Endodermal cell (in vitro differentiated cells): Measurements from ENCODE around the gene DNAAF8. TPM values are rescaled to one million over a fixed set of nuclear protein-coding genes. Genes with fewer than 3 reads are reported as not detected.

Experiments used
- DNase-seq: peaks from one replicate; pipeline ENCODE4 v3.0.0-alpha.2; 2017
- H3K27ac ChIP-seq: 2 replicates; pipeline ENCODE4 v1.5.1; 2013; ENCODE audit warnings: mild to moderate bottlenecking, low read depth, low read length, moderate library complexity
- H3K27me3 ChIP-seq: 2 replicates; pipeline ENCODE4 v1.6.1; 2013; ENCODE audit warnings: mild to moderate bottlenecking, low read length, moderate library complexity; ENCODE audit not compliant: insufficient read depth, control insufficient read depth, poor library complexity, severe bottlenecking
- H3K36me3 ChIP-seq: 2 replicates; pipeline ENCODE4 v1.7.0; 2013; ENCODE audit warnings: mild to moderate bottlenecking, low read length, moderate library complexity; ENCODE audit not compliant: control insufficient read depth, insufficient read depth
- H3K4me1 ChIP-seq: one replicate; pipeline ENCODE4 v1.7.0; 2013; ENCODE audit warnings: low read length; ENCODE audit not compliant: control insufficient read depth, insufficient read depth
- H3K4me3 ChIP-seq: 2 replicates; pipeline ENCODE4 v1.5.1; 2013; ENCODE audit warnings: mild to moderate bottlenecking, low read length, moderate library complexity
- H3K9ac ChIP-seq: 2 replicates; pipeline ENCODE4 v1.6.1; 2013; ENCODE audit warnings: mild to moderate bottlenecking, low read length, moderate library complexity; ENCODE audit not compliant: poor library complexity, severe bottlenecking; ENCODE audit errors: extremely low read depth
- H3K9me3 ChIP-seq: 2 replicates; pipeline ENCODE4 v1.6.1; 2013; ENCODE audit warnings: mild to moderate bottlenecking, low read length, moderate library complexity; ENCODE audit not compliant: control insufficient read depth
- H3K27ac Mint-ChIP-seq: 2 replicates; pipeline ENCODE4 v1.8.0; 2020; ENCODE audit warnings: mixed read lengths
- H3K27me3 Mint-ChIP-seq: 2 replicates; pipeline ENCODE4 v1.8.0; 2021; ENCODE audit warnings: mild to moderate bottlenecking, mixed read lengths; ENCODE audit not compliant: insufficient read depth
- H3K36me3 Mint-ChIP-seq: 2 replicates; pipeline ENCODE4 v1.8.0; 2020; ENCODE audit warnings: low read depth, mixed read lengths
- H3K4me1 Mint-ChIP-seq: 2 replicates; pipeline ENCODE4 v1.8.0; 2020; ENCODE audit warnings: mixed read lengths
- H3K4me3 Mint-ChIP-seq: 2 replicates; pipeline ENCODE4 v1.8.0; 2020; ENCODE audit warnings: mild to moderate bottlenecking, moderate library complexity, mixed read lengths
- H3K9me3 Mint-ChIP-seq: 2 replicates; pipeline ENCODE4 v1.8.0; 2020; ENCODE audit warnings: mild to moderate bottlenecking, mixed read lengths
- CTCF ChIP-seq: fragments of 200-600 bp; sonication (generic); conservative IDR thresholded peaks from 2 replicates; pipeline ENCODE4 v1.5.0; 2021; ENCODE audit warnings: antibody characterized with exemption, mild to moderate bottlenecking
- WGBS, 2 experiments: methylation state at CpG; one replicate each; pipeline versions ENCODE4 v1.1.5 to v1.1.7; 2013; ENCODE audit warnings: missing lambda C conversion rate in 2 of 2, mixed read lengths in 1 of 2; ENCODE audit not compliant: insufficient coverage in 1 of 2, insufficient read length in 1 of 2; 5-methylcytosine and 5-hydroxymethylcytosine counted together
- total RNA-seq, 2 donors: library from RNA; stranded (reverse); fragmentation: NEBNext Ultra II Directional in 1 of 2; extraction: Animal tissue kit (Norgen Biotek cat#: 25700) in 1 of 2; gene quantifications; 2 replicates in 1 of 2; 3 replicates in 1 of 2; pipeline ENCODE4 v1.2.1, GENCODE V29; 2021

The DNAAF8 gene
- total RNA-seq, 2 donors from 2014 or later: 0.35 to 0.64 TPM

GRCh38 chr16:4687946-4688673, 46.2 kb upstream of the DNAAF8 start:
- Histone ChIP-seq H3K9me3 (no peaks in the 10 kb centered on the region), H3K4me1 (no peaks in the 10 kb centered on the region), H3K9ac (no peak overlapping the region), H3K4me3 (no peak overlapping the region), H3K27me3 (no peaks in the 10 kb centered on the region), H3K36me3 (peaks cover 26% of the 10 kb centered on the region), H3K27ac (no peak overlapping the region)
- H3K27me3 Mint-ChIP-seq: no peaks in the 10 kb centered on the region
- WGBS, 2 experiments: 91 to 92% methylated on average over 24 to 39 of the region's 39 CpGs
- H3K9me3 Mint-ChIP-seq: no peaks in the 10 kb centered on the region
- H3K27ac Mint-ChIP-seq: no peak overlapping the region
- no peak for TF ChIP-seq CTCF
- no peak overlapping the region for H3K4me3 Mint-ChIP-seq
- peaks cover 5% of the 10 kb centered on the region for H3K36me3 Mint-ChIP-seq
- no peak for DNase-seq
- H3K4me1 Mint-ChIP-seq: no peaks in the 10 kb centered on the region

GRCh38 chr16:4688674-4689045, 45.7 kb upstream of the DNAAF8 start:
- no peak overlapping the region for H3K27ac ChIP-seq
- no peaks in the 10 kb centered on the region for H3K9me3 Mint-ChIP-seq
- peaks cover 5% of the 10 kb centered on the region for H3K36me3 Mint-ChIP-seq
- H3K27ac Mint-ChIP-seq: no peak overlapping the region
- H3K9ac ChIP-seq: no peak overlapping the region
- no peaks in the 10 kb centered on the region for H3K27me3 ChIP-seq
- H3K27me3 Mint-ChIP-seq: no peaks in the 10 kb centered on the region
- TF ChIP-seq CTCF: no peak
- H3K9me3 ChIP-seq: no peaks in the 10 kb centered on the region
- H3K4me1 Mint-ChIP-seq: no peaks in the 10 kb centered on the region
- no peak overlapping the region for H3K4me3 ChIP-seq
- peaks cover 22% of the 10 kb centered on the region for H3K36me3 ChIP-seq
- 91 to 95% methylated on average over 14 to 22 of the region's 22 CpGs for WGBS, 2 experiments
- H3K4me1 ChIP-seq: no peaks in the 10 kb centered on the region
- no peak overlapping the region for H3K4me3 Mint-ChIP-seq
- no peak for DNase-seq

- peaks cover 5% of the 10 kb centered on the region for H3K36me3 Mint-ChIP-seq
- WGBS, 2 experiments: 93 to 98% methylated on average over 11 to 21 of the region's 21 CpGs
- Histone ChIP-seq H3K27me3 (no peaks in the 10 kb centered on the region), H3K9me3 (no peaks in the 10 kb centered on the region), H3K9ac (no peak overlapping the region), H3K4me1 (no peaks in the 10 kb centered on the region), H3K27ac (no peak overlapping the region), H3K36me3 (peaks cover 20% of the 10 kb centered on the region), H3K4me3 (no peak overlapping the region)
- no peak for TF ChIP-seq CTCF
- no peak overlapping the region for H3K27ac Mint-ChIP-seq
- no peaks in the 10 kb centered on the region for H3K27me3 Mint-ChIP-seq
- no peaks in the 10 kb centered on the region for H3K4me1 Mint-ChIP-seq
- no peaks in the 10 kb centered on the region for H3K9me3 Mint-ChIP-seq
- H3K4me3 Mint-ChIP-seq: no peak overlapping the region
- DNase-seq: peak; percentile 49
Observed at GRCh38 chr16:4689091-4689671, 45.2 kb upstream of the DNAAF8 start.
